ENCODE data around the gene MPHOSPH6.

- no peak for TF ChIP-seq TAF1 (IDR thresholded peaks at IDR 0.05; ENCODE audit: low read depth, low read length)
- TF ChIP-seq SPI1 (IDR thresholded peaks at IDR 0.05; ENCODE audit: low read depth, low read length) = no peak
- TF ChIP-seq POLR2A (IDR thresholded peaks at IDR 0.05; ENCODE audit: low read depth, low read length) = no peak
- TF ChIP-seq POLR2AphosphoS5 (IDR thresholded peaks at IDR 0.05; ENCODE audit: low read depth, low read length) = no peak
Observed at GRCh38 chr16:82105107-82105506, 64.9 kb downstream of the MPHOSPH6 start.
